Breast epithelium (tissue), 3 donors: ENCODE measurements around the gene SIK1.
"Not testable (repeated sequence)": the region's sequence is repeated elsewhere in the genome, so short reads cannot be mapped to it uniquely, and the experiment has no call there.

Experiments
- POLR2AphosphoS5 ChIP-seq, 3 donors: sonication (generic); formaldehyde crosslinking; IDR thresholded peaks; one replicate each; pipeline ENCODE4 v1.6.1; 2017; ENCODE audit warnings: antibody characterized with exemption in 3 of 3
- TF ChIP-seq, protein P1 (sequence below), 3 donors: fragments of 450-650 bp; IDR thresholded peaks; one replicate each; pipeline ENCODE4 v1.5.1; 2016 to 2017; ENCODE audit warnings: antibody characterized with exemption in 3 of 3, mild to moderate bottlenecking in 3 of 3, moderate library complexity in 3 of 3

DNA sequence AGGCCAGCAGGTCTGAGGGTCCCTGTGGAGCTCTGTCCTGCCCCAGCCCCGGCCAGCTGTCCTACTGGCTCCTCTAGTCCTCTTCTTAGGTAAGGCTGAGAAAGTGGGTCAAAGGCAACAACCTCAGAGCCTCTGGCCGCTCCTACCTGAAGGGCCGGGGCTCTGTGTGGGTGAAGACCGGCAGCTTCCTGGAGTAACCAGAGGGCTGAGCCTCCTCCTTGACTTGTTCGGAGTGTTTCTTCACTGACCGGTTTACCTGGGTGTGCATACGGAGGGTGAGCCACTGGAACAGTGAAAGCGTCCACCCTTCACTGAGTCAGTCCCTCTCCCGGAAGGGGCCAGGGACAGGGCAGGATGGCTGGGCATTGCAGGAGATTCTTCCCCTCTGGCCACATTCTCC, 9.3 kb upstream of the SIK1 start:
- TF ChIP-seq, protein P1, sequence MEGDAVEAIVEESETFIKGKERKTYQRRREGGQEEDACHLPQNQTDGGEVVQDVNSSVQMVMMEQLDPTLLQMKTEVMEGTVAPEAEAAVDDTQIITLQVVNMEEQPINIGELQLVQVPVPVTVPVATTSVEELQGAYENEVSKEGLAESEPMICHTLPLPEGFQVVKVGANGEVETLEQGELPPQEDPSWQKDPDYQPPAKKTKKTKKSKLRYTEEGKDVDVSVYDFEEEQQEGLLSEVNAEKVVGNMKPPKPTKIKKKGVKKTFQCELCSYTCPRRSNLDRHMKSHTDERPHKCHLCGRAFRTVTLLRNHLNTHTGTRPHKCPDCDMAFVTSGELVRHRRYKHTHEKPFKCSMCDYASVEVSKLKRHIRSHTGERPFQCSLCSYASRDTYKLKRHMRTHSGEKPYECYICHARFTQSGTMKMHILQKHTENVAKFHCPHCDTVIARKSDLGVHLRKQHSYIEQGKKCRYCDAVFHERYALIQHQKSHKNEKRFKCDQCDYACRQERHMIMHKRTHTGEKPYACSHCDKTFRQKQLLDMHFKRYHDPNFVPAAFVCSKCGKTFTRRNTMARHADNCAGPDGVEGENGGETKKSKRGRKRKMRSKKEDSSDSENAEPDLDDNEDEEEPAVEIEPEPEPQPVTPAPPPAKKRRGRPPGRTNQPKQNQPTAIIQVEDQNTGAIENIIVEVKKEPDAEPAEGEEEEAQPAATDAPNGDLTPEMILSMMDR (IDR thresholded peaks at IDR 0.05), result not testable (repeated sequence)
- TF ChIP-seq POLR2AphosphoS5 (IDR thresholded peaks at IDR 0.05), result not testable (repeated sequence)
